ENCODE results near the gene KNOP1. TPM values are rescaled to one million over a fixed set of nuclear protein-coding genes. Genes with fewer than 3 reads are reported as not detected.
"Not testable (repeated sequence)": the region's sequence is repeated elsewhere in the genome, so short reads cannot be mapped to it uniquely, and the experiment has no call there.

The KNOP1 gene
- total RNA-seq, 1 donor from 2014 or later = 24.2 TPM

- DNase-seq (ENCODE audit: extremely low spot score, unreplicated experiment) = no peak
- no peaks in the 10 kb centered on the region for H3K4me1 Mint-ChIP-seq (ENCODE audit: unreplicated experiment)
- peaks cover 21% of the 10 kb centered on the region for H3K36me3 Mint-ChIP-seq (ENCODE audit: unreplicated experiment)
- H3K9me3 Mint-ChIP-seq (ENCODE audit: unreplicated experiment) = no peaks in the 10 kb centered on the region
- no peak for TF ChIP-seq CTCF (IDR thresholded peaks at IDR 0.05)
- H3K27me3 Mint-ChIP-seq (ENCODE audit: unreplicated experiment) = no peaks in the 10 kb centered on the region
- no peak overlapping the region for H3K4me3 Mint-ChIP-seq (ENCODE audit: unreplicated experiment)
- H3K27ac Mint-ChIP-seq (ENCODE audit: unreplicated experiment) = no peak overlapping the region
These were observed 40.6 kb downstream of the KNOP1 start for GRCh38 chr16:19677402-19677801.

GRCh38 chr16:19674485-19674884 is 43.5 kb downstream of the KNOP1 start:
- H3K9me3 Mint-ChIP-seq (ENCODE audit: unreplicated experiment) = no peaks in the 10 kb centered on the region
- no peak overlapping the region for H3K27ac Mint-ChIP-seq (ENCODE audit: unreplicated experiment)
- no peaks in the 10 kb centered on the region for H3K4me1 Mint-ChIP-seq (ENCODE audit: unreplicated experiment)
- no peaks in the 10 kb centered on the region for H3K27me3 Mint-ChIP-seq (ENCODE audit: unreplicated experiment)
- TF ChIP-seq CTCF (IDR thresholded peaks at IDR 0.05) = no peak
- peaks cover 26% of the 10 kb centered on the region for H3K36me3 Mint-ChIP-seq (ENCODE audit: unreplicated experiment)
- DNase-seq (ENCODE audit: extremely low spot score, unreplicated experiment) = no peak
- H3K4me3 Mint-ChIP-seq (ENCODE audit: unreplicated experiment) = no peak overlapping the region

- no peak for TF ChIP-seq CTCF (IDR thresholded peaks at IDR 0.05)
- Mint-ChIP-seq H3K36me3 (ENCODE audit: unreplicated experiment) (peaks cover 41% of the 10 kb centered on the region), H3K9me3 (ENCODE audit: unreplicated experiment) (no peaks in the 10 kb centered on the region), H3K4me3 (ENCODE audit: unreplicated experiment) (no peak overlapping the region), H3K4me1 (ENCODE audit: unreplicated experiment) (no peaks in the 10 kb centered on the region), H3K27me3 (ENCODE audit: unreplicated experiment) (no peaks in the 10 kb centered on the region), H3K27ac (ENCODE audit: unreplicated experiment) (no peak overlapping the region)
- DNase-seq (ENCODE audit: extremely low spot score, unreplicated experiment) = no peak
These were observed 45.6 kb downstream of the KNOP1 start for GRCh38 chr16:19672378-19672777.

GRCh38 chr16:19666477-19666876 is 51.5 kb downstream of the KNOP1 start:
- H3K4me3 Mint-ChIP-seq (ENCODE audit: unreplicated experiment) = no peak overlapping the region
- peaks cover 6% of the 10 kb centered on the region for H3K4me1 Mint-ChIP-seq (ENCODE audit: unreplicated experiment)
- no peaks in the 10 kb centered on the region for H3K9me3 Mint-ChIP-seq (ENCODE audit: unreplicated experiment)
- H3K27me3 Mint-ChIP-seq (ENCODE audit: unreplicated experiment) = no peaks in the 10 kb centered on the region
- H3K36me3 Mint-ChIP-seq (ENCODE audit: unreplicated experiment) = peaks cover 44% of the 10 kb centered on the region
- no peak for DNase-seq (ENCODE audit: extremely low spot score, unreplicated experiment)
- H3K27ac Mint-ChIP-seq (ENCODE audit: unreplicated experiment) = no peak overlapping the region
- no peak for TF ChIP-seq CTCF (IDR thresholded peaks at IDR 0.05)

GRCh38 chr16:19665313-19665712 is 52.7 kb downstream of the KNOP1 start:
- not testable (repeated sequence) for H3K27ac Mint-ChIP-seq (ENCODE audit: unreplicated experiment); H3K4me3 Mint-ChIP-seq (ENCODE audit: unreplicated experiment); H3K4me1 Mint-ChIP-seq (ENCODE audit: unreplicated experiment); H3K27me3 Mint-ChIP-seq (ENCODE audit: unreplicated experiment); DNase-seq (ENCODE audit: extremely low spot score, unreplicated experiment); H3K9me3 Mint-ChIP-seq (ENCODE audit: unreplicated experiment)
- H3K36me3 Mint-ChIP-seq (ENCODE audit: unreplicated experiment) = peaks cover 40% of the 10 kb centered on the region

- H3K4me1 Mint-ChIP-seq (ENCODE audit: unreplicated experiment) = peaks cover 6% of the 10 kb centered on the region
- no peak for TF ChIP-seq CTCF (IDR thresholded peaks at IDR 0.05)
- no peaks in the 10 kb centered on the region for H3K9me3 Mint-ChIP-seq (ENCODE audit: unreplicated experiment)
- DNase-seq (ENCODE audit: extremely low spot score, unreplicated experiment) = no peak
- H3K36me3 Mint-ChIP-seq (ENCODE audit: unreplicated experiment) = peaks cover 34% of the 10 kb centered on the region
- no peaks in the 10 kb centered on the region for H3K27me3 Mint-ChIP-seq (ENCODE audit: unreplicated experiment)
- H3K4me3 Mint-ChIP-seq (ENCODE audit: unreplicated experiment) = no peak overlapping the region
- no peak overlapping the region for H3K27ac Mint-ChIP-seq (ENCODE audit: unreplicated experiment)
These were observed 53.9 kb downstream of the KNOP1 start for GRCh38 chr16:19664166-19664565.
